ENCODE results near the gene SLC28A1.

DNA sequence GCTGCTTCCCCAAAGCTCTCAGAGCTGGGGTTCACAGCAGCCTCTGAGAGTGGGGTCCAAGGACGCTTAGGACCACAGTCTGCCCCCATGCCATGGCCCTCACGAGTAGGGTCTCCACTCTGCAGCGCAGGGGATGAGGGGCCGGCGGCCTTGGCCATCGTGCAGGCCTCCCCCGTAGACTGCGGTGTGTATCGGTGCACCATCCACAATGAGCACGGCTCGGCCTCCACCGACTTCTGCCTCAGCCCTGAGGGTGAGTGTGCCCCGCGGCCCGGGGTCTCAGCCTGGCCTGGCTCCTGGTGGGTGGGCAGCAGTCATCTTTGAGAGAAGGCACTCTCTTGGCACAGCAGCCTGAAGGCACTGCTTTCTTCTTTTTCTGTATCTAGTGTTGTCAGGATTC, 24.8 kb upstream of the SLC28A1 start:
- TF ChIP-seq POLR2A (IDR thresholded peaks at IDR 0.05; ENCODE audit: low read length) (no peak), GATA1 (IDR thresholded peaks at IDR 0.05; ENCODE audit: low read depth, low read length) (no peak)

All from erythroblast (primary cell).